ENCODE results near the gene NXT2.
"Not testable (repeated sequence)": the region's sequence is repeated elsewhere in the genome, so short reads cannot be mapped to it uniquely, and the experiment has no call there.

NXT2 gene

GRCh38 chrX:109535578-109535977 lies 1.1 kb upstream of the NXT2 start:
- no peak for DNase-seq (ENCODE audit: low read depth)
- no peak overlapping the region for H3K4me3 ChIP-seq (ENCODE audit: low read depth, low read length)
- no peak for TF ChIP-seq CTCF (IDR thresholded peaks at IDR 0.05; ENCODE audit: low read depth, low read length)
- TF ChIP-seq MAX (IDR thresholded peaks at IDR 0.05; ENCODE audit: low read depth, low read length): no peak
- no peak for TF ChIP-seq MYC (IDR thresholded peaks at IDR 0.05; ENCODE audit: low read depth, low read length)
- no peak for TF ChIP-seq POLR2A (IDR thresholded peaks at IDR 0.05; ENCODE audit: extremely low read depth, insufficient read length)

- no peak for TF ChIP-seq CTCF (IDR thresholded peaks at IDR 0.05; ENCODE audit: low read depth, low read length)
- TF ChIP-seq MAX (IDR thresholded peaks at IDR 0.05; ENCODE audit: low read depth, low read length): no peak
- TF ChIP-seq POLR2A (IDR thresholded peaks at IDR 0.05; ENCODE audit: extremely low read depth, insufficient read length): no peak
- TF ChIP-seq MYC (IDR thresholded peaks at IDR 0.05; ENCODE audit: low read depth, low read length): no peak
- DNase-seq (ENCODE audit: low read depth): peak; percentile 69
- peak overlapping the region; percentile 81 for H3K4me3 ChIP-seq (ENCODE audit: low read depth, low read length)
These were observed 651 bp downstream of the NXT2 start for GRCh38 chrX:109537324-109537665.

- not testable (repeated sequence) for DNase-seq (ENCODE audit: low read depth); H3K4me3 ChIP-seq (ENCODE audit: low read depth, low read length)
These were observed 2.4 kb downstream of the NXT2 start for GRCh38 chrX:109539007-109539406.

GRCh38 chrX:109553862-109554261 lies 17.2 kb downstream of the NXT2 start:
- DNase-seq (ENCODE audit: low read depth): no peak
- no peak for TF ChIP-seq CTCF (IDR thresholded peaks at IDR 0.05; ENCODE audit: low read depth, low read length)
- TF ChIP-seq MYC (IDR thresholded peaks at IDR 0.05; ENCODE audit: low read depth, low read length): no peak
- no peak for TF ChIP-seq MAX (IDR thresholded peaks at IDR 0.05; ENCODE audit: low read depth, low read length)
- no peak for TF ChIP-seq POLR2A (IDR thresholded peaks at IDR 0.05; ENCODE audit: extremely low read depth, insufficient read length)
- no peak overlapping the region for H3K4me3 ChIP-seq (ENCODE audit: low read depth, low read length)

GRCh38 chrX:109576083-109576482 lies 39.4 kb downstream of the NXT2 start:
- DNase-seq (ENCODE audit: low read depth); H3K4me3 ChIP-seq (ENCODE audit: low read depth, low read length): not testable (repeated sequence)

GRCh38 chrX:109577055-109577454 lies 40.4 kb downstream of the NXT2 start:
- no peak overlapping the region for H3K4me3 ChIP-seq (ENCODE audit: low read depth, low read length)
- TF ChIP-seq MYC (IDR thresholded peaks at IDR 0.05; ENCODE audit: low read depth, low read length) (no peak), POLR2A (IDR thresholded peaks at IDR 0.05; ENCODE audit: extremely low read depth, insufficient read length) (no peak), CTCF (IDR thresholded peaks at IDR 0.05; ENCODE audit: low read depth, low read length) (no peak), MAX (IDR thresholded peaks at IDR 0.05; ENCODE audit: low read depth, low read length) (no peak)
- DNase-seq (ENCODE audit: low read depth): no peak

- no peak overlapping the region for H3K4me3 ChIP-seq (ENCODE audit: low read depth, low read length)
- TF ChIP-seq MAX (IDR thresholded peaks at IDR 0.05; ENCODE audit: low read depth, low read length) (no peak), POLR2A (IDR thresholded peaks at IDR 0.05; ENCODE audit: extremely low read depth, insufficient read length) (no peak), CTCF (IDR thresholded peaks at IDR 0.05; ENCODE audit: low read depth, low read length) (no peak), MYC (IDR thresholded peaks at IDR 0.05; ENCODE audit: low read depth, low read length) (no peak)
- no peak for DNase-seq (ENCODE audit: low read depth)
These were observed 42.3 kb downstream of the NXT2 start for GRCh38 chrX:109578916-109579315.
